ENCODE results near the gene MAFG.

The MAFG gene

DNA sequence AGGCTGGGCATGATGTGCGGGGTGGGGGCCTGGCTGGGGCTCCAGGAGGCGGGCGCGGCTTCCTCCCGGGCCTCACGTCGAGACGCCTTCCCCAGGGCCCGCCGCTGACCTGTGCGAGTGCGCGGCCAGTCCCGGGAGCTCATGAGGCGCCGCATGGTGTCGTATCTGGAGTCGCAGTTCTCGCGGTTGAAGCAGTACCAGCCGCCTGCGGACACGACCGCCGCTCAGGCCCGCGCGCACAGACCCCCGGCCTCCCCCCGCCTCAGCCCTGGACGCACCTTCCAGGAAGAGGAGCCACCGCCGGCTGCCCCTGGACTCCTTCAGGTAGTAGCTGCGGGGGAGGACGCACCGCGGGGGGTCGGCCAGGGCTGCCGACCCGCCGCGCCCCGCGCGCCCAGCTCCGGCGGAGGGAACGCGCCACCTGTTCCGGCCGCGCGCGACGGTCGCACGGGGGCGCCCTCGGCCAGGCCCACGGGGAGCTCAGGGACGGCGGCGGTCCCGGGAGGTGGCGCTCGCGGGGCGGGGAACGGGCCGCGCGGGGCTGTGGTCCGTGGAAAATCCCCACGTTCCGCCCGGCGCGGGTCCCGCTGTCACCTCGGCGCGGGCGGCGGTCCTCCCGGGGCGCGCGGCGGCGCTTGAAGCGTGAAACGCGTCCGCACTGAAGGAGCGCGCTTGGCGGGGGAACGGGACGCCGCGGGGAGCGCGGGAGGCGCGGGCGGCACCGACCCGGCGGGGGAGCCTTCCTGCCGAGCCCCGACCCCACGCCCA lies 32.0 kb upstream of the MAFG start (continued):
- TF ChIP-seq ZBTB48 (tag by site-specific recombination; IDR thresholded peaks at IDR 0.05), result no peak
- no peak for TF ChIP-seq ZNF707 (tag by site-specific recombination; IDR thresholded peaks at IDR 0.05)
- TF ChIP-seq, protein P1, sequence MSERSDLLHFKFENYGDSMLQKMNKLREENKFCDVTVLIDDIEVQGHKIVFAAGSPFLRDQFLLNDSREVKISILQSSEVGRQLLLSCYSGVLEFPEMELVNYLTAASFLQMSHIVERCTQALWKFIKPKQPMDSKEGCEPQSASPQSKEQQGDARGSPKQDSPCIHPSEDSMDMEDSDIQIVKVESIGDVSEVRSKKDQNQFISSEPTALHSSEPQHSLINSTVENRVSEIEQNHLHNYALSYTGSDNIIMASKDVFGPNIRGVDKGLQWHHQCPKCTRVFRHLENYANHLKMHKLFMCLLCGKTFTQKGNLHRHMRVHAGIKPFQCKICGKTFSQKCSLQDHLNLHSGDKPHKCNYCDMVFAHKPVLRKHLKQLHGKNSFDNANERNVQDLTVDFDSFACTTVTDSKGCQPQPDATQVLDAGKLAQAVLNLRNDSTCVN (tag by site-specific recombination; optimal IDR thresholded peaks at IDR 0.05), result peak; percentile 3
- TF ChIP-seq ZNF544 (tag by site-specific recombination; IDR thresholded peaks at IDR 0.05), result no peak
- TF ChIP-seq ZSCAN30 (tag by site-specific recombination; IDR thresholded peaks at IDR 0.05), result peak; percentile 19; the same call in 1 of the 2 replicates
- no peak for TF ChIP-seq ZFP37 (tag by site-specific recombination; IDR thresholded peaks at IDR 0.05)
- peak; percentile 24; the same call in 1 of the 2 replicates for TF ChIP-seq ZNF596 (tag by site-specific recombination; IDR thresholded peaks at IDR 0.05)
- TF ChIP-seq ZNF660 (tag by site-specific recombination; IDR thresholded peaks at IDR 0.05), result peak; percentile 62; the same call in 1 of the 2 replicates
- TF ChIP-seq TCF7L2 (IDR thresholded peaks at IDR 0.05; ENCODE audit: borderline replicate concordance, low read depth, low read length), result no peak
- TF ChIP-seq ZNF394 (tag by site-specific recombination; IDR thresholded peaks at IDR 0.05; ENCODE audit: borderline replicate concordance), result no peak
- TF ChIP-seq GFI1B (tag by site-specific recombination; IDR thresholded peaks at IDR 0.05), result no peak

DNA sequence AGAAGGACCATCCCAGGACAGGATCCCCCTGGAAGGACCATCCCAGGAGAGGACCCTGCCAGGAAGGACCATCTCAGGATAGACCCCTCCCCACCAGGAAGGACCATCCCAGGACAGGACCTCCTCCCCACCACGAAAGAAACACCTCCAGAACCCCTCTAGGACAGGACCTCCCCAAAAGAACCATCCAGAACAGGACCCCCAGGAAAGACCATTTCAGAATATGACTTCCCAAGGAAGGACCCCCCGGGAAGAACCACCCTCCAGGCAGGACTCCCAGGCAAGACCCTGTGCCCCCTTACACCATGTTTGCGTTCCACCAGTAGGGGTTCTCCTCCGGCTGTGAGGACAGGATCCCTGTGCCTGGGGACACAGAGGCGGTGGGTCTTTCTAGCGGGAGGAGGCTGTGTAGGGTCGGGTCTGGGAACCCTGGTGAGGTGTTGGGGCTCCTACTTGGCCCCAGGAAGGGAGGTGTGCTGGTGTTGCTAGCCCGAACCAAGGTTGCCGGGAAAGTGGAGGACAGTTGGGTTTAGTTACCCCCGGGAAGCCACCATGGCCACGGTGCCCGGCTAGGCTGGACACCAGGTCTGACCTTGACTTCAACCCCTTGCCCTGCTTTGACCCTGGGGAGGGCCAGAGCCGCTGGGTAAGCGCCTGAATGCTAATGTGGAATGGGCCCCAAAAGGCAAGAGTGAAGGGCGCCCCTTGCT lies 31.3 kb upstream of the MAFG start:
- Histone ChIP-seq H3K27ac (ENCODE audit: extremely low read depth, low read depth, low read length) (no peak overlapping the region), H3K9me3 (ENCODE audit: control insufficient read depth, insufficient read depth, low read depth, low read length) (no peaks in the 10 kb centered on the region), H3K36me3 (ENCODE audit: control insufficient read depth in 2 of 2, insufficient read depth in 1 of 2, low read length in 2 of 2) (no peaks in the 10 kb centered on the region), H3K4me3 (ENCODE audit: low read depth, low read length) (no peak overlapping the region), H3K4me1 (ENCODE audit: control insufficient read depth, insufficient read depth, low read length) (peaks cover 4% of the 10 kb centered on the region; the same call in 1 of the 2 replicates)
- POLR2A ChIA-PET, result interaction anchor here (0.7 to 2.3 kb wide), 12 partner anchors 19 to 148 kb away, joined by 3 to 16 read pairs (median 4); partner anchors contain the start of genes ASPSCR1, CENPX, DCXR and FASN
- CTCF ChIA-PET, result interaction anchor here (0.6 to 3.0 kb wide), 47 partner anchors 8 to 1208 kb away, joined by 3 to 105 read pairs (median 4); partner anchors contain the start of genes ASPSCR1, CENPX, DCXR and LRRC45
- TF ChIP-seq, protein P2, sequence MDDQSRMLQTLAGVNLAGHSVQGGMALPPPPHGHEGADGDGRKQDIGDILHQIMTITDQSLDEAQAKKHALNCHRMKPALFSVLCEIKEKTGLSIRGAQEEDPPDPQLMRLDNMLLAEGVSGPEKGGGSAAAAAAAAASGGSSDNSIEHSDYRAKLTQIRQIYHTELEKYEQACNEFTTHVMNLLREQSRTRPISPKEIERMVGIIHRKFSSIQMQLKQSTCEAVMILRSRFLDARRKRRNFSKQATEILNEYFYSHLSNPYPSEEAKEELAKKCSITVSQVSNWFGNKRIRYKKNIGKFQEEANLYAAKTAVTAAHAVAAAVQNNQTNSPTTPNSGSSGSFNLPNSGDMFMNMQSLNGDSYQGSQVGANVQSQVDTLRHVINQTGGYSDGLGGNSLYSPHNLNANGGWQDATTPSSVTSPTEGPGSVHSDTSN (CRISPR knock-in tag; IDR thresholded peaks at IDR 0.05), result no peak
- no peak for TF ChIP-seq KLF1 (tag by site-specific recombination; IDR thresholded peaks at IDR 0.05)
- TF ChIP-seq ZNF501 (tag by site-specific recombination; IDR thresholded peaks at IDR 0.05), result no peak
- TF ChIP-seq ZFP3 (tag by site-specific recombination; IDR thresholded peaks at IDR 0.05; ENCODE audit: low read depth), result no peak
- TF ChIP-seq ZNF335 (tag by site-specific recombination; conservative IDR thresholded peaks at IDR 0.05), result peak; percentile 61
- TF ChIP-seq ZBTB48 (tag by site-specific recombination; IDR thresholded peaks at IDR 0.05), result no peak
- no peak for TF ChIP-seq ZNF248 (tag by site-specific recombination; IDR thresholded peaks at IDR 0.05)
- TF ChIP-seq, protein P3, sequence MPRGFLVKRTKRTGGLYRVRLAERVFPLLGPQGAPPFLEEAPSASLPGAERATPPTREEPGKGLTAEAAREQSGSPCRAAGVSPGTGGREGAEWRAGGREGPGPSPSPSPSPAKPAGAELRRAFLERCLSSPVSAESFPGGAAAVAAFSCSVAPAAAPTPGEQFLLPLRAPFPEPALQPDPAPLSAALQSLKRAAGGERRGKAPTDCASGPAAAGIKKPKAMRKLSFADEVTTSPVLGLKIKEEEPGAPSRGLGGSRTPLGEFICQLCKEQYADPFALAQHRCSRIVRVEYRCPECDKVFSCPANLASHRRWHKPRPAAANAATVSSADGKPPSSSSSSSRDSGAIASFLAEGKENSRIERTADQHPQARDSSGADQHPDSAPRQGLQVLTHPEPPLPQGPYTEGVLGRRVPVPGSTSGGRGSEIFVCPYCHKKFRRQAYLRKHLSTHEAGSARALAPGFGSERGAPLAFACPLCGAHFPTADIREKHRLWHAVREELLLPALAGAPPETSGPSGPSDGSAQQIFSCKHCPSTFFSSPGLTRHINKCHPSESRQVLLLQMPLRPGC (tag by site-specific recombination; IDR thresholded peaks at IDR 0.05), result no peak
- no peak for TF ChIP-seq SALL2 (tag by site-specific recombination; IDR thresholded peaks at IDR 0.05; ENCODE audit: borderline replicate concordance)
- no peak for TF ChIP-seq ZNF600 (tag by site-specific recombination; IDR thresholded peaks at IDR 0.05)
- peak; percentile 93 for TF ChIP-seq GLIS1 (tag by site-specific recombination; IDR thresholded peaks at IDR 0.05)
- no peak for TF ChIP-seq KLF16 (tag by site-specific recombination; IDR thresholded peaks at IDR 0.05)
- no peak for TF ChIP-seq ZNF654 (tag by site-specific recombination; IDR thresholded peaks at IDR 0.05; ENCODE audit: low read depth)
- no peak for TF ChIP-seq MYNN (tag by site-specific recombination; IDR thresholded peaks at IDR 0.05; ENCODE audit: borderline replicate concordance)
- no peak for TF ChIP-seq ZNF223 (tag by site-specific recombination; IDR thresholded peaks at IDR 0.05)
- TF ChIP-seq, protein P4, sequence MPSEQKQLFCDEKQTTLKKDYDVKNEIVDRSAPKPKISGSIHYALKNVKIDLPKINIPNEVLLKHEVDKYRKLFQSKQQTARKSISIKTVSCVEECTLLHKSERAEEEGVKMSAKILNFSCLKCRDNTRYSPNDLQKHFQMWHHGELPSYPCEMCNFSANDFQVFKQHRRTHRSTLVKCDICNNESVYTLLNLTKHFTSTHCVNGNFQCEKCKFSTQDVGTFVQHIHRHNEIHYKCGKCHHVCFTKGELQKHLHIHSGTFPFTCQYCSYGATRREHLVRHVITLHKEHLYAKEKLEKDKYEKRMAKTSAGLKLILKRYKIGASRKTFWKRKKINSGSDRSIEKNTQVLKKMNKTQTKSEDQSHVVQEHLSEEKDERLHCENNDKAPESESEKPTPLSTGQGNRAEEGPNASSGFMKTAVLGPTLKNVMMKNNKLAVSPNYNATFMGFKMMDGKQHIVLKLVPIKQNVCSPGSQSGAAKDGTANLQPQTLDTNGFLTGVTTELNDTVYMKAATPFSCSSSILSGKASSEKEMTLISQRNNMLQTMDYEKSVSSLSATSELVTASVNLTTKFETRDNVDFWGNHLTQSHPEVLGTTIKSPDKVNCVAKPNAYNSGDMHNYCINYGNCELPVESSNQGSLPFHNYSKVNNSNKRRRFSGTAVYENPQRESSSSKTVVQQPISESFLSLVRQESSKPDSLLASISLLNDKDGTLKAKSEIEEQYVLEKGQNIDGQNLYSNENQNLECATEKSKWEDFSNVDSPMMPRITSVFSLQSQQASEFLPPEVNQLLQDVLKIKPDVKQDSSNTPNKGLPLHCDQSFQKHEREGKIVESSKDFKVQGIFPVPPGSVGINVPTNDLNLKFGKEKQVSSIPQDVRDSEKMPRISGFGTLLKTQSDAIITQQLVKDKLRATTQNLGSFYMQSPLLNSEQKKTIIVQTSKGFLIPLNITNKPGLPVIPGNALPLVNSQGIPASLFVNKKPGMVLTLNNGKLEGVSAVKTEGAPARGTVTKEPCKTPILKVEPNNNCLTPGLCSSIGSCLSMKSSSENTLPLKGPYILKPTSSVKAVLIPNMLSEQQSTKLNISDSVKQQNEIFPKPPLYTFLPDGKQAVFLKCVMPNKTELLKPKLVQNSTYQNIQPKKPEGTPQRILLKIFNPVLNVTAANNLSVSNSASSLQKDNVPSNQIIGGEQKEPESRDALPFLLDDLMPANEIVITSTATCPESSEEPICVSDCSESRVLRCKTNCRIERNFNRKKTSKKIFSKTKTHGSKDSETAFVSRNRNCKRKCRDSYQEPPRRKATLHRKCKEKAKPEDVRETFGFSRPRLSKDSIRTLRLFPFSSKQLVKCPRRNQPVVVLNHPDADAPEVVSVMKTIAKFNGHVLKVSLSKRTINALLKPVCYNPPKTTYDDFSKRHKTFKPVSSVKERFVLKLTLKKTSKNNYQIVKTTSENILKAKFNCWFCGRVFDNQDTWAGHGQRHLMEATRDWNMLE (tag by site-specific recombination; conservative IDR thresholded peaks at IDR 0.05; ENCODE audit: low read depth), result no peak
